GM12878 (cell line): ENCODE results near the gene GSTM5. TPM values are rescaled to one million over a fixed set of nuclear protein-coding genes. Genes with fewer than 3 reads are reported as not detected.

Source experiments
- ATAC-seq: fragments of 200-7000 bp; cut with Tn5 transposase; 3 replicates; pipeline ENCODE4 v1.9.1; 2020; ENCODE audit warnings: mild to moderate bottlenecking, moderate library complexity
- BruUV-seq: library from RNA; stranded (reverse); fragments of 400-500 nt; replicated peaks from 2 replicates; lab custom pipeline; 2021; lab: Mats Ljungman, UMichigan
- CTCF ChIA-PET: fragments of 300-600 bp; sonication (Branson Sonifier 250); formaldehyde crosslinking; extraction: SDS; loops from one replicate; lab custom pipeline; 2021; ENCODE audit warnings: inconsistent platforms; lab: Yijun Ruan, JAX
- POLR2A ChIA-PET: fragments of 350-600 bp; formaldehyde crosslinking; extraction: SDS; loops from one replicate; lab custom pipeline; 2021; ENCODE audit warnings: inconsistent platforms; lab: Charles Lee
- RAD21 ChIA-PET: fragments of 300-600 bp; sonication (Branson Sonifier 250); formaldehyde crosslinking; loops from one replicate; lab custom pipeline; 2023; ENCODE audit warnings: antibody characterized with exemption; ENCODE audit not compliant: unreplicated experiment; lab: Charles Lee
- SMC1A ChIA-PET: fragments of 300-600 bp; sonication (Branson Sonifier 250); formaldehyde crosslinking; loops from one replicate; lab custom pipeline; 2023; ENCODE audit not compliant: unreplicated experiment, uncharacterized antibody; lab: Charles Lee
- DNase-seq: peaks from one replicate; pipeline ENCODE4 v3.0.0-alpha.2; 2011; ENCODE audit warnings: low read depth, low spot score
- FAIRE-seq: peaks from 3 replicates; lab custom pipeline; 2011; peaks lifted over from hg19 to GRCh38; lab: Jason Lieb, UNC
- H2AFZ ChIP-seq: 2 replicates; pipeline ENCODE4 v1.6.0; 2011; ENCODE audit warnings: low read depth, low read length, control low read depth; ENCODE audit not compliant: control insufficient read depth
- H3K27ac ChIP-seq: 2 replicates; pipeline ENCODE4 v1.5.1; 2011; ENCODE audit warnings: control low read depth; ENCODE audit not compliant: control insufficient read depth, insufficient read depth
- H3K27me3 ChIP-seq, 2 experiments: replicated peaks in 1 of 2; 2 replicates each; pipeline versions ENCODE4 v1.6.0 to v1.6.1; 2011; ENCODE audit warnings: low read length in 1 of 2; ENCODE audit not compliant: control insufficient read depth in 2 of 2, insufficient read depth in 2 of 2
- H3K36me3 ChIP-seq, 2 experiments: 2 replicates each; pipeline ENCODE4 v1.5.1; 2011; ENCODE audit warnings: low read length in 1 of 2; ENCODE audit not compliant: control insufficient read depth in 2 of 2, insufficient read depth in 2 of 2
- H3K4me1 ChIP-seq: 2 replicates; pipeline ENCODE4 v1.6.1; 2011; ENCODE audit warnings: mild to moderate bottlenecking, low read length, moderate library complexity, mixed read lengths; ENCODE audit not compliant: control insufficient read depth, insufficient read depth
- H3K4me2 ChIP-seq: 2 replicates; pipeline ENCODE4 v1.6.0; 2011; ENCODE audit warnings: control low read depth; ENCODE audit not compliant: control insufficient read depth, insufficient read depth
- H3K4me3 ChIP-seq: fragments of 200-600 bp; sonication (generic); 2 replicates; pipeline ENCODE4 v1.5.1; 2016
- H3K79me2 ChIP-seq: 2 replicates; pipeline ENCODE4 v1.6.0; 2011; ENCODE audit warnings: low read length; ENCODE audit not compliant: control insufficient read depth, insufficient read depth
- H3K9ac ChIP-seq: 2 replicates; pipeline ENCODE4 v1.8.0; 2011; ENCODE audit warnings: low read length, control low read depth, mixed read lengths; ENCODE audit not compliant: control insufficient read depth, insufficient read depth
- H3K9me3 ChIP-seq: replicated peaks from 3 replicates; pipeline ENCODE4 v1.5.1; 2011; ENCODE audit warnings: mild to moderate bottlenecking, low read length; ENCODE audit not compliant: control insufficient read depth, insufficient read depth
- H4K20me1 ChIP-seq: 2 replicates; pipeline ENCODE4 v1.6.0; 2011; ENCODE audit not compliant: control insufficient read depth, insufficient read depth
- BACH1 ChIP-seq: fragments of 450-650 bp; IDR thresholded peaks from 2 replicates; pipeline ENCODE4 v1.6.1; 2017; ENCODE audit warnings: mild to moderate bottlenecking, borderline replicate concordance
- BHLHE40 ChIP-seq, 2 experiments: fragments of 450-650 bp in 1 of 2; IDR thresholded peaks; 2 replicates each; pipeline ENCODE4 v1.6.1; 2011 to 2017; ENCODE audit warnings: low read depth in 2 of 2, borderline replicate concordance in 1 of 2, improper control_type of control experiment in 1 of 2, low read length in 1 of 2, mild to moderate bottlenecking in 1 of 2
- CBFB ChIP-seq: IDR thresholded peaks from 2 replicates; pipeline ENCODE4 v1.6.1; 2016; ENCODE audit warnings: antibody characterized with exemption, low read depth
- EED ChIP-seq: sonication (generic); IDR thresholded peaks from 2 replicates; pipeline ENCODE4 v1.6.1; 2016; ENCODE audit warnings: antibody characterized with exemption, low read depth
- GABPA ChIP-seq: IDR thresholded peaks from 2 replicates; pipeline ENCODE4 v1.6.1; 2014; ENCODE audit warnings: antibody characterized with exemption, low read depth, mild to moderate bottlenecking, inconsistent platforms
- HCFC1 ChIP-seq: fragments of 150-350 bp; IDR thresholded peaks from 2 replicates; pipeline ENCODE4 v1.6.1; 2014; ENCODE audit warnings: low read length
- MYC ChIP-seq: IDR thresholded peaks from 2 replicates; pipeline ENCODE4 v1.6.1; 2011; ENCODE audit warnings: mild to moderate bottlenecking, low read length, moderate library complexity, inconsistent platforms; ENCODE audit not compliant: insufficient read depth, insufficient replicate concordance, insufficient read length, severe bottlenecking
- NR2C1 ChIP-seq: fragments of 450-650 bp; IDR thresholded peaks from 2 replicates; pipeline ENCODE4 v1.6.1; 2017; ENCODE audit warnings: antibody characterized with exemption, mild to moderate bottlenecking, moderate library complexity
- PML ChIP-seq: IDR thresholded peaks from 2 replicates; pipeline ENCODE4 v1.6.1; 2012; ENCODE audit warnings: low read length, inconsistent platforms
- RAD51 ChIP-seq: fragments of 450-650 bp; IDR thresholded peaks from 2 replicates; pipeline ENCODE4 v1.6.1; 2016; ENCODE audit warnings: moderate library complexity, mild to moderate bottlenecking, inconsistent platforms
- RELA ChIP-seq: fragments of 450-650 bp; IDR thresholded peaks from 2 replicates; pipeline ENCODE4 v1.8.0; 2014; ENCODE audit warnings: borderline replicate concordance; ENCODE audit not compliant: partially characterized antibody
- SPI1 ChIP-seq: IDR thresholded peaks from 2 replicates; pipeline ENCODE4 v1.6.1; 2011; ENCODE audit warnings: low read depth, mild to moderate bottlenecking, low read length, moderate library complexity, borderline replicate concordance; ENCODE audit not compliant: insufficient read depth
- SREBF2 ChIP-seq: IDR thresholded peaks from 2 replicates; pipeline ENCODE4 v1.6.1; 2012; ENCODE audit warnings: mild to moderate bottlenecking, low read length
- WGBS: methylation state at CpG from one replicate; pipeline ENCODE4 v1.1.6; 2016; ENCODE audit warnings: low lambda C conversion rate; ENCODE audit not compliant: insufficient replicate concordance, insufficient coverage; ENCODE audit errors: missing lambda C conversion rate; 5-methylcytosine and 5-hydroxymethylcytosine counted together
- in situ Hi-C: fragments of 300-500 bp; cut with MboI; formaldehyde crosslinking; loops from 9 replicates; pipeline ENCODE4 v1.14.3; 2018; ENCODE audit warnings: mixed read lengths
- intact Hi-C: fragments of 100-400 bp; cut with micrococcal nuclease; formaldehyde crosslinking; loops from one replicate; pipeline ENCODE4 v1.14.2; 2022; ENCODE audit not compliant: unreplicated experiment
- polyA plus RNA-seq, 11 experiments: library from polyadenylated mRNA; depleted of rRNA in 4 of 11; unstranded in 6 of 11; stranded (reverse) in 5 of 11; fragments of >200 nt; fragmentation: Nextera tagmentation in 4 of 11; fragmentation: Illumina TruSeq in 1 of 11; extraction: Ambion mirVana in 4 of 11; extraction: Trizol in 1 of 11; gene quantifications; 1 replicate in 1 of 11; 2 replicates in 10 of 11; pipeline versions ENCODE4 v1.2.1 to v1.2.3, GENCODE V29; 2011 to 2016; ENCODE audit warnings: inconsistent platforms in 2 of 11, missing spikeins in 2 of 11, low read depth in 1 of 11
- total RNA-seq, 4 experiments: library from RNA; depleted of rRNA in 3 of 4; stranded (reverse); fragments of >200 nt in 3 of 4; fragmentation: Illumina TruSeq in 1 of 4; extraction: Trizol in 1 of 4; gene quantifications; 2 replicates each; pipeline versions ENCODE4 v1.2.1 to v1.2.3, GENCODE V29; 2013 to 2021
- TF ChIP-seq, protein P1 (sequence below): fragments of 450-650 bp; IDR thresholded peaks from 2 replicates; pipeline ENCODE4 v1.6.1; 2016; ENCODE audit warnings: mild to moderate bottlenecking

Gene GSTM5
- total and polyA plus RNA-seq, 10 of the 15 experiments (the other 5 are each of a cell fraction or from before 2014, with no cell fraction given): 0.10 to 0.37 (median 0.26) TPM; not detected in 1

DNA sequence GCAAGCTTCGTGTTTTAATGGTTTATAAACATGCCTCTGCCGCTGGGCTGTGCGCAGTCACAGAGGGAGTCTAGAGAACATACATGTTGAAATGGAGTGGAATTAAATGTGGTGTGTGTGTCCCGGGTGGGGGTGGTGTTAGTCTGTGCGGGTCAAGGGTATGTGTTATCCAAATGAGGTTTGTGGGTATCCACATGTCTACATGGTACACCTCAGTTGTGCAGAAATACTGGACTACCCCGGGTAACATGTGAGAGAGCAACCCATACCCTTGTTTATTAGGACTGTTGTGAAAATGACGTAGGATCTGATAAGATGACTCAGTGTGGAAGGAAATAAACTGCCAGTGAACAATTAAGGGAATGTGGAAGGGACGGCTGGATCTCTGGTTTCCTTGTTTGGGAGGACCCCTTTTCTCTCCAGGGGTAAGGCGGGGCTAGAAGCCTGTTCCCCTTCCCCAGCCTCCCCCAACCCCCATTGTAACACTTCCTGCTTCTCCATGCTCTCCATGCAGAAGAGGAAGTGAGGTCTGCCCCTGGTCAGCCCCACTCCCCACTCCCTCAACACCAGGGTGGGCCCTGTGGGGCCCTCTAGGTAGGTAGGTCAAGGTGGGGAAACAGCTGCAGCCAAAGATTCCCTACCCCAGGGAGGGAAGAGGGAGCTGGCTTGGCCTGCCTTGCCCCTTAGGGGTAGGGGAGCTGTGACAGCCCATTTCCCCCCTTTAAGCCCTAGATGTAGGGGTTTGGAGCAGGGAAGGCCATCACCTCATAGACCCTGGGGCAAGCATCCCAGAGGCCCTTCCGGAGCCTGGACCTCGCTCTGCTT lies 51.0 kb downstream of the GSTM5 start:
- Histone ChIP-seq H3K4me3 (no peak overlapping the region), H3K27ac (no peak overlapping the region), H4K20me1 (no peaks in the 10 kb centered on the region), H3K79me2 (no peaks in the 10 kb centered on the region), H3K27me3 (no peaks in the 10 kb centered on the region; a peak in 1 of 4 replicates), H3K4me1 (no peaks in the 10 kb centered on the region), H2AFZ (no peak overlapping the region), H3K9ac (no peak overlapping the region), H3K9me3 (no peaks in the 10 kb centered on the region), H3K4me2 (no peak overlapping the region), H3K36me3 (no peaks in the 10 kb centered on the region)
- SMC1A ChIA-PET: interaction anchor here (2.7 kb wide), 1 partner anchor 123 kb away, joined by 8 read pairs; no protein-coding TSS in a partner anchor
- intact Hi-C loops (no loop called here), in situ Hi-C loops (no loop called here)
- POLR2A ChIA-PET: no interaction called here
- TF ChIP-seq SPI1 (peak; percentile 57; the same call in 1 of the 2 replicates), HCFC1 (no peak)
- BruUV-seq: no TSS peak
- CTCF ChIA-PET: interaction anchor here (0.9 to 1.4 kb wide), 2 partner anchors 10 to 221 kb away, joined by 3 read pairs; partner anchors contain the start of gene AHCYL1
- FAIRE-seq (no peak), ATAC-seq (no peak), DNase-seq (no peak)
- RAD21 ChIA-PET: interaction anchor here (1.0 kb wide), 1 partner anchor 221 kb away, joined by 3 read pairs; no protein-coding TSS in a partner anchor
- WGBS: 58% methylated on average over 10 of the region's 11 CpGs

DNA sequence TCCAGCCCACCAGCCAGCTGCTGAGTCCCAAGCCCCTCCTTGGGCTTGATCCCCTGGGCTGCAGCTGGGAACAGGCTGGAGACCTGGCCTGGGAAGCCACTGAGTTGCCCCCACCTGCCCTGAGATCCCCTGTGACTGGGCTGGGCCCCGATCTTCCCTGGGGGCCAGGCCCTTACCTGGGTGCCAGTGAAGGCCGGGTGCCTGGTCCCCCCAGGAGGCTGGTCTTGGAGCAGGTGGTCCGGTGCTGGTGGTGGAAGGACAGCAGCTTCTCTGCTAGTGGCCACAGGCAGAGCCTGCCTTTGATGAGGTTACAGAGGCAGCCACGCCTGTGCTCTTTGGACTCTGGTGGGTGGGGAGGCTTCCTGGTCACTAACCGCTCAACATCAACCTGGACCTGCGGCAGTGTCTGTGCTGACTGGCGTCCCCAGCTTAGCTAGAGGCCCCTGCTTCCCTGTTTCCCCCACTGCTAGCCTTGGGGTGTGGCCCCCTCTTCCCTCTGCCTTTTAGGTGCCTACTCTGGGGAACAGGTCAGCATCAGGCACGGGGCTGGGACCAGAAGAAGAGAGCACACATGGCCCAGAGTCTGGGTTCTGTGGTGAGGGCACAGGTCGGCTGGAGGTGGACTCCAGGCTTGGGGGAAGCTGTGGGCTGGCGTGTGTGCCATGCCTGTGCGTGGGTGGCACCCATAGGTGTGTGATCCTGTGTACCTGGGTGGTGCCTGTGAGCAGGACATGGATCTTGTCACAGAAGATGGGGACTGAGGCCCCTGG lies 51.8 kb downstream of the GSTM5 start, which contains the start of gene EPS8L3:
TSS of gene EPS8L3 (minus strand) at position 278 of the 770 bp plus-strand sequence. CDS start 2,174 bp downstream, outside the sequence.
- no TSS peak for BruUV-seq
- ChIA-PET POLR2A (no interaction called here), SMC1A (interaction anchor here (2.7 kb wide), 1 partner anchor 123 kb away, joined by 8 read pairs; no protein-coding TSS in a partner anchor), RAD21 (interaction anchor here (2.0 kb wide), 1 partner anchor 124 kb away, joined by 5 read pairs; no protein-coding TSS in a partner anchor), CTCF (interaction anchor here (1.4 kb wide), 1 partner anchor 9 kb away, joined by 3 read pairs; no protein-coding TSS in a partner anchor)
- Histone ChIP-seq H3K27me3 (no peaks in the 10 kb centered on the region; a peak in 1 of 4 replicates), H3K4me2 (no peak within 1 kb of the TSS), H3K4me3 (no peak within 1 kb of the TSS), H3K36me3 (no peaks in the 10 kb centered on the region), H2AFZ (no peak within 1 kb of the TSS), H3K4me1 (no peaks in the 10 kb centered on the region), H4K20me1 (no peaks in the 10 kb centered on the region), H3K79me2 (no peaks in the 10 kb centered on the region), H3K9me3 (no peaks in the 10 kb centered on the region), H3K9ac (no peak within 1 kb of the TSS), H3K27ac (no peak within 1 kb of the TSS)
- DNase-seq: no peak
- 35% methylated on average over 11 of the region's 11 CpGs for WGBS
- in situ Hi-C loops (no loop called here), intact Hi-C loops (no loop called here)
- FAIRE-seq: no peak
- no peak for ATAC-seq
- no peak for TF ChIP-seq CBFB
- no peak for TF ChIP-seq NR2C1
- TF ChIP-seq SREBF2: no peak
- no peak for TF ChIP-seq BACH1
- no peak for TF ChIP-seq RAD51
- TF ChIP-seq RELA: no peak
- TF ChIP-seq BHLHE40 (IDR thresholded peaks at IDR 0.05; ENCODE audit: borderline replicate concordance in 1 of 2, low read depth in 2 of 2, low read length in 1 of 2): no peak
- TF ChIP-seq, protein P1, sequence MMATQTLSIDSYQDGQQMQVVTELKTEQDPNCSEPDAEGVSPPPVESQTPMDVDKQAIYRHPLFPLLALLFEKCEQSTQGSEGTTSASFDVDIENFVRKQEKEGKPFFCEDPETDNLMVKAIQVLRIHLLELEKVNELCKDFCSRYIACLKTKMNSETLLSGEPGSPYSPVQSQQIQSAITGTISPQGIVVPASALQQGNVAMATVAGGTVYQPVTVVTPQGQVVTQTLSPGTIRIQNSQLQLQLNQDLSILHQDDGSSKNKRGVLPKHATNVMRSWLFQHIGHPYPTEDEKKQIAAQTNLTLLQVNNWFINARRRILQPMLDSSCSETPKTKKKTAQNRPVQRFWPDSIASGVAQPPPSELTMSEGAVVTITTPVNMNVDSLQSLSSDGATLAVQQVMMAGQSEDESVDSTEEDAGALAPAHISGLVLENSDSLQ: no peak
- TF ChIP-seq GABPA: no peak
- no peak for TF ChIP-seq PML
- TF ChIP-seq EED: no peak
- TF ChIP-seq MYC: no peak
